Measurements from ENCODE around the gene SERPINE3. TPM values are rescaled to one million over a fixed set of nuclear protein-coding genes. Genes with fewer than 3 reads are reported as not detected.

Gene SERPINE3
- total RNA-seq, 2 experiments from 2014 or later, result not detected

GRCh38 chr13:51396352-51396751, 56.9 kb downstream of the SERPINE3 start:
- DNase-seq (no peak), ATAC-seq (no peak)
- Mint-ChIP-seq H3K9me3 (ENCODE audit: low read depth) (no peaks in the 10 kb centered on the region), H3K4me1 (peaks cover 11% of the 10 kb centered on the region), H3K27ac (peak overlapping the region; percentile 4), H3K36me3 (peaks cover 42% of the 10 kb centered on the region), H3K27me3 (no peaks in the 10 kb centered on the region), H3K4me3 (no peak overlapping the region)
- CTCF ChIA-PET, result no interaction called here

- CTCF ChIA-PET, result interaction anchor here (1.4 kb wide), 1 partner anchor 417 kb away, joined by 3 read pairs; no protein-coding TSS in a partner anchor
- H3K9me3 Mint-ChIP-seq (ENCODE audit: low read depth), result no peaks in the 10 kb centered on the region
- no peak for DNase-seq
- no peak overlapping the region for H3K4me3 Mint-ChIP-seq
- ATAC-seq, result no peak
- no peaks in the 10 kb centered on the region for H3K27me3 Mint-ChIP-seq
- H3K4me1 Mint-ChIP-seq, result peaks cover 11% of the 10 kb centered on the region
- H3K27ac Mint-ChIP-seq, result no peak overlapping the region
- H3K36me3 Mint-ChIP-seq, result peaks cover 40% of the 10 kb centered on the region
Observed at GRCh38 chr13:51397262-51397941, 57.9 kb downstream of the SERPINE3 start.

GRCh38 chr13:51405176-51405575, 65.7 kb downstream of the SERPINE3 start:
- Mint-ChIP-seq H3K9me3 (ENCODE audit: low read depth) (no peaks in the 10 kb centered on the region), H3K27me3 (no peaks in the 10 kb centered on the region), H3K36me3 (peaks cover 56% of the 10 kb centered on the region), H3K27ac (no peak overlapping the region), H3K4me3 (no peak overlapping the region), H3K4me1 (peaks cover 14% of the 10 kb centered on the region)
- ATAC-seq (no peak), DNase-seq (no peak)
- CTCF ChIA-PET, result no interaction called here

- Mint-ChIP-seq H3K27me3 (no peaks in the 10 kb centered on the region), H3K36me3 (peaks cover 58% of the 10 kb centered on the region), H3K27ac (no peak overlapping the region), H3K9me3 (ENCODE audit: low read depth) (peaks cover 8% of the 10 kb centered on the region), H3K4me3 (no peak overlapping the region), H3K4me1 (peaks cover 10% of the 10 kb centered on the region)
- no peak for DNase-seq
- ATAC-seq, result no peak
- CTCF ChIA-PET, result no interaction called here
Observed at GRCh38 chr13:51412431-51412830, 72.9 kb downstream of the SERPINE3 start.

Small RNA genes lying within 50 kb of the gene (microRNA-seq; reads per million reads assigned to microRNA genes)
- gene MIR5693, result not detected

Other genes with a start within 250 kb of the SERPINE3 start
- gene C13orf42, start 228.4 kb upstream of the SERPINE3 start, total RNA-seq, result not detected
- under 1 TPM; 0.09 to 0.26 TPM for gene FAM124A, start 117.3 kb upstream of the SERPINE3 start, total RNA-seq
- gene INTS6, start 113.3 kb downstream of the SERPINE3 start, total RNA-seq, result 10 to 100 TPM; 52.9 to 60.3 TPM
- 10 to 100 TPM in 1 of 2 experiments, 1 to 10 TPM in 1; 9.1 to 11.9 TPM for gene WDFY2, start 244.8 kb downstream of the SERPINE3 start, total RNA-seq

All from activated CD8-positive, alpha-beta memory T cell treated with anti-CD3 and anti-CD28 coated beads, Interleukin-2, amount 10 ng/mL, durations not matched to agents 7 days and 5 days (primary cell).